ENCODE results near the gene ZSWIM5.

- no peak for TF ChIP-seq POLR2A (IDR thresholded peaks at IDR 0.05)
- TF ChIP-seq CTCF (IDR thresholded peaks at IDR 0.05): peak; percentile 35 to 44 (median 38)
These were observed 187.7 kb downstream of the ZSWIM5 start for GRCh38 chr1:45018599-45019230.
